ENCODE data around the gene ZNF646.

Gene ZNF646

DNA sequence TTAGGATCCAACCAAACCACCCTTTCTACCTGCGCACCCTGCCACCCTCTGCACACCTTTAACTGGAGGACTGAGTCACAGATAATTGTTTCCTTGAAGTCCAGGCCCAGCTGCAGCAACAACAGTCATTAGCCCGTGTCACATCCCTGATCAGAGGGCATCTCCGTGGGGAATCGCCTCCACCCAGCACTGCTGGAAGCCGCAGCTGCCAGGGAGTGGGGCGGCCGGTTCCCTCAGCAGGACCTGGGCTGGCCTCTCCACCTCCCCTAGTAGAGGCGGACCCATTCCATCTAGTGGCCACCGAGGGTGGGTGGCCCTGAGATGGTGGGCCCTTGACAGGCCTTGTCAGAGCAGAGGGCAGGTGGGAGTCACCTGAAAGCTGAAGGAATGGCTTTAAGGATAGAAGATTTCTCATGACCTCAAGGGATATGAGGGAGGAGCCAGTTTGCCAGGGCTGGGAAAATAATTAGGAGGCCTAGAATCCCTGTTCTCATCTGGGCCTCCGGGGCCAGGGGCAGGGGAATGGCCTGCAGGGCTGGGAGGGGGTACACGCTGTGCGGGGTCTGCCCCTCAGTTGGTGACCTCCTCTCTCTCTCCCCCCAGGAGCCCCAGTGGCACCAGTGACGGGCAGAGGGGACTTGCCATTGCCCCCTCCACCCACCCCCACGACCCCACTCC lies 8.3 kb downstream of the ZNF646 start:
- Histone ChIP-seq H3K4ac (ENCODE audit: low read length) (no peak overlapping the region), H3K18ac (ENCODE audit: low read length) (no peak overlapping the region), H4K91ac (ENCODE audit: low read depth, low read length, poor library complexity) (no peak overlapping the region), H2BK120ac (ENCODE audit: low read depth, low read length) (no peak overlapping the region), H3K27ac (replicated peaks; ENCODE audit: low read length) (no peak overlapping the region), H4K8ac (ENCODE audit: low read depth, low read length) (no peak overlapping the region), H2BK12ac (ENCODE audit: low read length) (no peak overlapping the region), H3K9ac (ENCODE audit: low read depth, low read length, poor library complexity) (no peak overlapping the region), H3K27me3 (ENCODE audit: control insufficient read depth in 3 of 3, insufficient read depth in 3 of 3, low read depth in 1 of 3, low read length in 3 of 3) (no peaks in the 10 kb centered on the region), H3K36me3 (replicated peaks in 1 of 2; ENCODE audit: control insufficient read depth in 2 of 2, insufficient read depth in 2 of 2, low read length in 2 of 2) (peaks cover 55 to 80% of the 10 kb centered on the region in 2 donors), H2BK5ac (ENCODE audit: low read length) (no peak overlapping the region), H3K4me1 (ENCODE audit: control insufficient read depth in 2 of 2, insufficient read depth in 1 of 2, low read depth in 1 of 2, low read length in 2 of 2) (no peaks in the 10 kb centered on the region), H3K4me2 (ENCODE audit: insufficient read depth, low read length, poor library complexity, severe bottlenecking) (no peak overlapping the region), H2AFZ (ENCODE audit: low read length) (no peak overlapping the region), H2AK5ac (ENCODE audit: low read depth, low read length) (no peak overlapping the region), H3K79me1 (ENCODE audit: low read depth, low read length) (peaks cover 20% of the 10 kb centered on the region), H3K23ac (ENCODE audit: low read depth, low read length, poor library complexity) (no peak overlapping the region), H3K4me3 (ENCODE audit: low read length in 2 of 2) (no peak overlapping the region), H3K14ac (ENCODE audit: low read length) (no peak overlapping the region), H3K9me3 (replicated peaks in 1 of 2; ENCODE audit: control insufficient read depth in 2 of 2, insufficient read depth in 1 of 2, low read depth in 1 of 2, low read length in 2 of 2) (no peaks in the 10 kb centered on the region), H2BK15ac (ENCODE audit: low read length) (no peak overlapping the region)
- WGBS, 2 donors (ENCODE audit: extremely low coverage in 2 of 2, insufficient read length in 2 of 2, insufficient replicate concordance in 1 of 2): no CpG with 5 or more reads among the region's 14 CpGs
- no peak for DNase-seq (ENCODE audit: low spot score)

DNA sequence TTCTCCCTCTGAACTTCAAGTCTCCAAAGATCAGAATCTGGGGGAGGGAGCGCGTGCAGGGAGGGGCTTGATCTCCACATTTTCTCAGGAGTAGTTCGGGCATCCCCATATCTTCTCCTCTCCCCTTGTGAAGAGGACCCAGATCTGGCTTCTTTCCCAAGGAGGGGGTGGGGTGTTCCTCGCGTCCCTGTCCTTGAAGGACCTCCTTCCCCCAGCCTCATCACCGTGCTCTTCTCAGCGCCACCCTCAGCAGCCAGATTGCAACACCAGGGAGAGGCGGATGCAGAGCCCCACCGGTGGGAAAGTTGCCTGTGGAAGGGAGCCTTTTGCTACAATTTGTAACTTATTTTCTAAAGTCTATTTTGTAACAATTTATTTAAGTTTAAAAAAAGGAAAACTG lies 8.9 kb downstream of the ZNF646 start:
- peaks cover 49 to 74% of the 10 kb centered on the region in 2 donors for H3K36me3 ChIP-seq (replicated peaks in 1 of 2; ENCODE audit: control insufficient read depth in 2 of 2, insufficient read depth in 2 of 2, low read length in 2 of 2)
- no peak overlapping the region for H2BK12ac ChIP-seq (ENCODE audit: low read length)
- no peak overlapping the region for H3K4me3 ChIP-seq (ENCODE audit: low read length in 2 of 2)
- H3K9me3 ChIP-seq (replicated peaks in 1 of 2; ENCODE audit: control insufficient read depth in 2 of 2, insufficient read depth in 1 of 2, low read depth in 1 of 2, low read length in 2 of 2): no peaks in the 10 kb centered on the region
- no peak overlapping the region for H2BK120ac ChIP-seq (ENCODE audit: low read depth, low read length)
- no peak overlapping the region for H4K8ac ChIP-seq (ENCODE audit: low read depth, low read length)
- no peak overlapping the region for H3K4me2 ChIP-seq (ENCODE audit: insufficient read depth, low read length, poor library complexity, severe bottlenecking)
- no peak overlapping the region for H3K18ac ChIP-seq (ENCODE audit: low read length)
- peaks cover 18% of the 10 kb centered on the region for H3K79me1 ChIP-seq (ENCODE audit: low read depth, low read length)
- no peak overlapping the region for H2AK5ac ChIP-seq (ENCODE audit: low read depth, low read length)
- H2BK15ac ChIP-seq (ENCODE audit: low read length): no peak overlapping the region
- H3K9ac ChIP-seq (ENCODE audit: low read depth, low read length, poor library complexity): no peak overlapping the region
- no peak overlapping the region for H4K91ac ChIP-seq (ENCODE audit: low read depth, low read length, poor library complexity)
- DNase-seq (ENCODE audit: low spot score): no peak
- no peaks in the 10 kb centered on the region for H3K27me3 ChIP-seq (ENCODE audit: control insufficient read depth in 3 of 3, insufficient read depth in 3 of 3, low read depth in 1 of 3, low read length in 3 of 3)
- H3K4ac ChIP-seq (ENCODE audit: low read length): no peak overlapping the region
- no peaks in the 10 kb centered on the region for H3K4me1 ChIP-seq (ENCODE audit: control insufficient read depth in 2 of 2, insufficient read depth in 1 of 2, low read depth in 1 of 2, low read length in 2 of 2)
- H2AFZ ChIP-seq (ENCODE audit: low read length): no peak overlapping the region
- WGBS, 2 donors (ENCODE audit: extremely low coverage in 2 of 2, insufficient read length in 2 of 2, insufficient replicate concordance in 1 of 2): no CpG with 5 or more reads among the region's 9 CpGs
- no peak overlapping the region for H3K14ac ChIP-seq (ENCODE audit: low read length)
- no peak overlapping the region for H2BK5ac ChIP-seq (ENCODE audit: low read length)
- H3K27ac ChIP-seq (replicated peaks; ENCODE audit: low read length): no peak overlapping the region
- no peak overlapping the region for H3K23ac ChIP-seq (ENCODE audit: low read depth, low read length, poor library complexity)

- no CpG with 5 or more reads among the region's 5 CpGs for WGBS, 2 donors (ENCODE audit: extremely low coverage in 2 of 2, insufficient read length in 2 of 2, insufficient replicate concordance in 1 of 2)
- Histone ChIP-seq H4K91ac (ENCODE audit: low read depth, low read length, poor library complexity) (no peak overlapping the region), H4K8ac (ENCODE audit: low read depth, low read length) (no peak overlapping the region), H3K23ac (ENCODE audit: low read depth, low read length, poor library complexity) (no peak overlapping the region), H3K9ac (ENCODE audit: low read depth, low read length, poor library complexity) (peak overlapping the region; percentile 63), H3K27ac (replicated peaks; ENCODE audit: low read length) (no peak overlapping the region), H3K4ac (ENCODE audit: low read length) (no peak overlapping the region), H3K14ac (ENCODE audit: low read length) (no peak overlapping the region), H2BK5ac (ENCODE audit: low read length) (no peak overlapping the region), H3K27me3 (ENCODE audit: control insufficient read depth in 3 of 3, insufficient read depth in 3 of 3, low read depth in 1 of 3, low read length in 3 of 3) (no peaks in the 10 kb centered on the region), H3K9me3 (replicated peaks in 1 of 2; ENCODE audit: control insufficient read depth in 2 of 2, insufficient read depth in 1 of 2, low read depth in 1 of 2, low read length in 2 of 2) (no peaks in the 10 kb centered on the region), H2BK120ac (ENCODE audit: low read depth, low read length) (no peak overlapping the region), H2BK12ac (ENCODE audit: low read length) (no peak overlapping the region), H3K18ac (ENCODE audit: low read length) (no peak overlapping the region), H3K4me1 (ENCODE audit: control insufficient read depth in 2 of 2, insufficient read depth in 1 of 2, low read depth in 1 of 2, low read length in 2 of 2) (no peaks in the 10 kb centered on the region), H2AK5ac (ENCODE audit: low read depth, low read length) (no peak overlapping the region), H3K4me3 (ENCODE audit: low read length in 2 of 2) (no peak overlapping the region), H3K4me2 (ENCODE audit: insufficient read depth, low read length, poor library complexity, severe bottlenecking) (no peak overlapping the region), H2AFZ (ENCODE audit: low read length) (no peak overlapping the region), H3K36me3 (replicated peaks in 1 of 2; ENCODE audit: control insufficient read depth in 2 of 2, insufficient read depth in 2 of 2, low read length in 2 of 2) (peaks cover 47 to 69% of the 10 kb centered on the region in 2 donors), H3K79me1 (ENCODE audit: low read depth, low read length) (peaks cover 18% of the 10 kb centered on the region), H2BK15ac (ENCODE audit: low read length) (no peak overlapping the region)
- DNase-seq (ENCODE audit: low spot score): no peak
These were observed 9.3 kb downstream of the ZNF646 start for GRCh38 chr16:31083556-31083955.

DNA sequence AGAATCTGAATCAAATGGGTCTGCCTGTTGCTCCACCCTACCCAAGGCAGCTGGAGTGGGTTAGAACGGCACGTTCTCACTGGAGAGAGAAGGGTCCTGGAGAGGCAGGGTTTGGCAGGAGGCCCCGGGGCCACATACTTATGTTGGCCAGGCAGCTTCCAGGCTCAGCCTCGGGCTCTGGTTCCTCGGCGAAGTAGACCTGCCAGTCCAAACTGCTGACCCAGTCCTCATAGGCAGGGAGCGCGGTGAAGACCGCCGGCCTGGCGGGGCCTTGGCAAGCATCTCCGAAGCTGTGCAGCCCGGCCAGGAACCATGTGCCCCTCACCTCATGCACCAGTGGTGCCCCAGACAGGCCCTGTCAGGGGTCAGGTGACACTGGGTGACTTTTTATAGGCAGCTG lies 9.8 kb downstream of the ZNF646 start:
- Histone ChIP-seq H3K18ac (ENCODE audit: low read length) (no peak overlapping the region), H3K79me1 (ENCODE audit: low read depth, low read length) (peaks cover 18% of the 10 kb centered on the region), H3K27me3 (ENCODE audit: control insufficient read depth in 3 of 3, insufficient read depth in 3 of 3, low read depth in 1 of 3, low read length in 3 of 3) (no peaks in the 10 kb centered on the region), H3K27ac (replicated peaks; ENCODE audit: low read length) (no peak overlapping the region), H2BK5ac (ENCODE audit: low read length) (no peak overlapping the region), H2AFZ (ENCODE audit: low read length) (no peak overlapping the region), H3K4me2 (ENCODE audit: insufficient read depth, low read length, poor library complexity, severe bottlenecking) (no peak overlapping the region), H4K91ac (ENCODE audit: low read depth, low read length, poor library complexity) (no peak overlapping the region), H3K4me3 (ENCODE audit: low read length in 2 of 2) (no peak overlapping the region), H2BK120ac (ENCODE audit: low read depth, low read length) (no peak overlapping the region), H3K4ac (ENCODE audit: low read length) (no peak overlapping the region), H3K23ac (ENCODE audit: low read depth, low read length, poor library complexity) (no peak overlapping the region), H4K8ac (ENCODE audit: low read depth, low read length) (no peak overlapping the region), H3K36me3 (replicated peaks in 1 of 2; ENCODE audit: control insufficient read depth in 2 of 2, insufficient read depth in 2 of 2, low read length in 2 of 2) (peaks cover 43 to 67% of the 10 kb centered on the region in 2 donors), H3K9ac (ENCODE audit: low read depth, low read length, poor library complexity) (no peak overlapping the region), H2BK15ac (ENCODE audit: low read length) (no peak overlapping the region), H2AK5ac (ENCODE audit: low read depth, low read length) (no peak overlapping the region), H2BK12ac (ENCODE audit: low read length) (no peak overlapping the region), H3K14ac (ENCODE audit: low read length) (no peak overlapping the region), H3K4me1 (ENCODE audit: control insufficient read depth in 2 of 2, insufficient read depth in 1 of 2, low read depth in 1 of 2, low read length in 2 of 2) (no peaks in the 10 kb centered on the region), H3K9me3 (replicated peaks in 1 of 2; ENCODE audit: control insufficient read depth in 2 of 2, insufficient read depth in 1 of 2, low read depth in 1 of 2, low read length in 2 of 2) (no peaks in the 10 kb centered on the region)
- DNase-seq (ENCODE audit: low spot score): no peak
- WGBS, 2 donors (ENCODE audit: extremely low coverage in 2 of 2, insufficient read length in 2 of 2, insufficient replicate concordance in 1 of 2): no CpG with 5 or more reads among the region's 13 CpGs
